Erythroblast (primary cell): ENCODE results near the gene SLC38A11.

Experiments used
- GATA1 ChIP-seq: IDR thresholded peaks from 2 replicates; pipeline ENCODE4 v1.6.1; 2011; ENCODE audit warnings: low read depth, mild to moderate bottlenecking, control low read depth, low read length, moderate library complexity
- POLR2A ChIP-seq: IDR thresholded peaks from 2 replicates; pipeline ENCODE4 v1.6.1; 2011; ENCODE audit warnings: mild to moderate bottlenecking, low read length

- no peak for TF ChIP-seq POLR2A
- no peak for TF ChIP-seq GATA1
Observed at GRCh38 chr2:164913011-164913410, 42.3 kb downstream of the SLC38A11 start.
